GM19238 (cell line): ENCODE measurements around the gene TRIM31.
A peak's percentile ranks its signal among the peaks of the same experiment; 100 is the strongest.
"Not testable (repeated sequence)": the region's sequence is repeated elsewhere in the genome, so short reads cannot be mapped to it uniquely, and the experiment has no call there.

ENCODE experiments used
- DNase-seq: peaks from one replicate; pipeline ENCODE4 v3.0.0; 2011; ENCODE audit warnings: low spot score; ENCODE audit not compliant: insufficient read length

The TRIM31 gene

DNA sequence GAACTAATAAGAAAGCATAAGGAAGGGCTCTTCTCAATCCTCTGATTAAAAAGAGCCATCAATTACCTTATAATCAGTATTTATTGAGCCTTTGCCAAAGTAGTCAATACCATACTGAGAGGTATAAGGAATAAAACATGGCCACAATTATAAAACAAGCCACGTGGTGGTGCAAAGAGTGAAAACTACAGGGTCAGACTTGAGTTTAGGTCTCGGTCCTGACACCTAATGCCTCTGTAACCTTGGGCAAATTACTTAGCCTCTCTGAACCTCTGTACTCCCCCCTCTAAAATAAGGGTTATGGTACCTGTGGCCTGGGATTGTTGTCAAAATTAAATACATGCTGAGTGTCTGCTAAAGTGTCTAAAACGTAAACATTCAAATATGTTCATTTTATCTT lies 36.3 kb upstream of the TRIM31 start:
- no peak for DNase-seq

GRCh38 chr6:30147096-30147495 lies 34.2 kb upstream of the TRIM31 start:
- DNase-seq = no peak

GRCh38 chr6:30145818-30146217 lies 32.9 kb upstream of the TRIM31 start:
- no peak for DNase-seq

- DNase-seq = no peak
These were observed 31.9 kb upstream of the TRIM31 start for GRCh38 chr6:30144811-30145210.

DNA sequence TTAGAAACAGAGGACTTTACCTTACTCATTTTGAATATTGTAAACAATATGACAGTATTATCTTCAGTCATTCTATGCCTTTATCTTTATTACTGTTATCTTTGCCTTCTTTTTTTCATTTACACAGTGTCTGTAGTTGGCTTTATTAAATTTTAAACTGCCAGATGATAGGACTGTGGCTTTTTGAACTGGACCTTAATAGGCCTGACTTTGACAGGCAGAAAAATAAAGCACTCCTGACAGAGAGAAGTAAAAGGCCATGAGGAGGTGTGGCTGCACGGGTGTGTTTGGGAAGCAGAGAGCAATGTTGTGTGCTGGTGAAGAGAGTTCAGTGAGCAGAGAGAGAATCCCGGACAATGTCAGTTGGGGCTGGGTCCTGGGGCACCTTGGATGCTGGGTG lies 30.9 kb upstream of the TRIM31 start:
- no peak for DNase-seq

DNA sequence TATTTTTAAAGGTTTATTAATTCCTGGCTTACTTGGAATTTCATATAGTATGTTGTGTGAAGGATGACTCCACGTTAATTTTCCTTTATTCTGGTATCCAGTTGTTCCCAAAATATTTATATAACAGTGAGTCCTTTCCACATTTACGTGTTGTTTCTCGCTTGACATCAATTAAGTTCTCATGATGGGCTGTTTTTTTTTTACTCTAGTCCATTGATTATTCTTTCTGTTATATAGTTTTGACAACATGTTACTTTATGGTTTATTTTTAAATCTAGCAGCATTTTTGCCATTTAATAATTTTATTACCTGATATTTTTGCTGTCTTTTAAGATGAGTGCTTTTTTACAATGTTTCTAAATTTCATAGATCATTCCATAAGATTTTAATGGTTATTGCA lies 29.8 kb upstream of the TRIM31 start:
- DNase-seq = no peak

DNA sequence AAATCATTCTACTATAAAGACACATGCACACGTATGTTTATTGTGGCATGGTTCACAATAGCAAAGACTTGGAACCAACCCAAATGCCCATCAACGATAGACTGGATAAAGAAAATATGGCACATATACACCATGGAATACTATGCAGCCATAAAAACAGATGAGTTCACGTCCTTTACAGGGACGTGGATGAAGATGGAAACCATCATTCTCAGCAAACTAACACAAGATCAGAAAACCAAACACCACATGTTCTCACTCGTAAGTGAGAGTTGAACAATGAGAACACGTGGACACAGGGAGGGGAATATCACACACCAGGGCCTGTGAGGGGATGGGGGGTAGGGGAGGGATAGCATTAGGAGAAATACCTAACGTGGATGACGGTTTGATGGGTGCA lies 27.4 kb upstream of the TRIM31 start:
- not testable (repeated sequence) for DNase-seq

GRCh38 chr6:30136570-30137286 lies 23.8 kb upstream of the TRIM31 start:
- DNase-seq = no peak

- DNase-seq = no peak
These were observed 22.9 kb upstream of the TRIM31 start, which contains the start of gene TRIM40 for GRCh38 chr6:30135757-30136156. TSS of gene TRIM40 (plus strand) at chr6:30136140. CDS start at chr6:30137037, 897 bp downstream.

GRCh38 chr6:30135147-30135546 lies 22.3 kb upstream of the TRIM31 start:
- DNase-seq = no peak

DNA sequence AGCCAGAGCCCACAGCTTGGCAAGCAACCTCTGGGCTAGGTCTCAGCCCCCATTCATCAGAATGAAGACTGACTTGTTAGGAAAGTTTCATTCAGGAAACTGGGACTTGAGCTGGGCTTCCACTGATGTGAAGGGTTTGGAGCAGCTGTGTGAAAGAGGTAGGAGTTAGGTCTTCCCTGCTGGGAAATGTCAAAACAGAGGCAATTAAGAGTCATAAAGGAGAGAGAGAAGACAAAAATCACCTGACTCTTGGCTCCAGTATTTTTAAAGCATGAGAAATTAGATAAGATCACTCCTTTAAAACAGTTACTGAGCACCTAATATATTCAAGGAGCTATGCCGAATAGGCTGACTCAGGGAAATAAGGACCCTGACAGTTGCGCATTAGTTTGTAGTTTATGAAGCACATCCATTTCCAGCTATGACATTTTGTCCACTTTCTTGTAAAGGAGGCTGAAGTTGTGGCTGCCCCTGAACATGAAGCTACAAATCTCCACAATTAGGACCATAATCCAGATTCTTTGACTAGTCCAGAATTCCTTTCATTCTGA lies 19.1 kb upstream of the TRIM31 start:
- DNase-seq = no peak

- peak; percentile 77 for DNase-seq
These were observed 18.3 kb upstream of the TRIM31 start for GRCh38 chr6:30130887-30131862.

- DNase-seq = no peak
These were observed 17.3 kb upstream of the TRIM31 start for GRCh38 chr6:30130179-30130679.

DNA sequence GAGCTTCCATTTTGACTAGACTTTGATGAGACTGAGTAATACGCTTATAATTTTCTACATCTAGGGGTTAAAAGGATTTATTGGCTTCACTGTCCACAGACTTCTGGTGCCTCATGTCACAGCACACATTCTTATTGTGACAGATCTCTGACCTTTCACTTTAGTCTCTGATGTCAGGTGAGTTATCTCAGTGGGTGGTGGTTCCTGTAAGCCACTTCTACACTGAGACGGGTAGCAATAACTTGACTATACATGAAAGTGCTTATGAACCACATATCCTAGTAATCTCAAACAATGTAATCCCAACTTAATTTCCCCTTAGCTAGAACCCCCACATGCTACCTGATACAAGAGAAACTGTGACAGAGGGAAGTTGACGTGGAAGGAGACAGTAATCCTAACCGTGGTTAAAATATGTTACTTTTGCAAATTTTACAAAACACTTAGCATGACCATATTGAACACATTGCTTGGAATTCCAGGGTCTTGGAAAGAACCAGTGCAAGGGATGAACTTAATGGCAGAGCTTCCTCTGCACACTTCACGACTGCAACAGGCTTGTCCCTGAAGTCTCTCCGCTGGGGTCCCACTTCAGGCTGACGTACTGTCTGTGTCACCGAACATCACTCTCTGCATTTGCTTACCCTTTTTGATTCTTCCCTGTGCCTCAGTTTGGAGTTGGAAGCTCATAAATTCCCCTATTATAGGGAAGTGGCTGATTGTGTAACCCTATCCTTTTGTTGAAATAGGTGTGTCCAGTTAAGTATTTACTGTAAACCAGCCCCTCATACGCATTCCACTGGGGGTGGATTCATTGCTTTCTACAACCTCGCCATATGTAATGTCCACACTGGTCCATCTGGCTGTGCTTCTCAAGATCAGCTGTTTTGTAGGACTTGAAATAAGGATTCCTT lies 16.6 kb upstream of the TRIM31 start:
- no peak for DNase-seq

DNA sequence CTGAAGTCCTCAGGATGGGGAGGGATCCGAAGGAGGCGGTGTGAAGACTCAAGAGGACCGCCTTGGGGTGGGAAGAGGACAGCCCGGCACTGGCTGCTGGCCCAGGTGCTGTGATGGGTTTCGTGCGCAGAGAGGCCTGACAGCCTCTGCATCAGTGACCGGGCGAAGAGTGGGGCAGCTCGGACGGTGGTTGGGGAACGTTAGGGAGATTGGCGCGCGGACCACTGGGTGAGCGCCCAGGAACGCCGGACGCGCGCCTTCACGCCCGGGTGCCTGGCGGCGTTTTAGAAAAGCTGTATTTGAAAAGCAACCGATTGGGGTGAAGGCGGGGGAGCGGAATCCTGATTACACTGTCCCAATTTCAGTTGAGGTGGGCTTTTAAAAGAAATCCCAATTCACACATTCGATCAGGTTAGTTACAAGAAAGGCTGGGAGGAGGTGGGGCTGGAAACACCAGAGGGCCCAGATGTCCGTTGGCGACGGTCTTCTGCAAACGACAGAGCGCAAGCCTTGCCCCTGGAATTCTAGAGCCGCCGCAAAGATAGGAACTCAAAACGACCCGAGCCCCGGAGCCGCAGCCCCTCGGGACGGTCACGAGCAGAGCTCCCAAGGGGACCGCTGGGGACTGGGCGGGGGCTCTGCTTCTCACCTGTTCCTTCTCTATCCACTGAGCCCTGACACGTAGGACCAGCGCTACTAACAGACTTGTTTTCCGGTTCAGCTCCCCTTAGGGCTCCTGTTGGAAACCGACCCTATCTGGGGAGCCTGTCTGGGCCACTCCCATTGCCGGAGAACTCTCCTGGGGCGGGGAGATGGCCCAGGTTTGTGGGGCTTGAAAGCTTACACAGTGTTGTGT lies 14.6 kb upstream of the TRIM31 start:
- DNase-seq = no peak

DNA sequence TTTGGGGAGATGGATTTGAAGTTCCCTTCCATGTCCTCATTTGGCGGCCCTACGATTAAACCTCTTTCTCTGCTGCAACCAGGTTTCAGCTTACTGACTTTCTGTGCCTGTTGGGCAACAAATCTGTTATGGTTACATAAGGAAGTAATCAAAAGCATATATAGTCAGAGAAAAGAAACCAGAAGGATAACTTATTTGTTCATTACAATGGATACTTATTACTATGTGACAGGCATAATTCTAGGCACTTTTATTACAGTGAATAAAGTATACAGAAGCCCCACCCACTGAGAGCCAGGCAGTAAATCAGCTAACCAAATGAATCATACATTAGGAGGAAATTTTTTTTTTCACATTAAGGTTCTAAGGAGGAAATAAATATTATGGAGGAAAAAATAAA lies 9.6 kb upstream of the TRIM31 start:
- DNase-seq = no peak

- DNase-seq = no peak
These were observed 8.8 kb upstream of the TRIM31 start for GRCh38 chr6:30121446-30122366.

DNA sequence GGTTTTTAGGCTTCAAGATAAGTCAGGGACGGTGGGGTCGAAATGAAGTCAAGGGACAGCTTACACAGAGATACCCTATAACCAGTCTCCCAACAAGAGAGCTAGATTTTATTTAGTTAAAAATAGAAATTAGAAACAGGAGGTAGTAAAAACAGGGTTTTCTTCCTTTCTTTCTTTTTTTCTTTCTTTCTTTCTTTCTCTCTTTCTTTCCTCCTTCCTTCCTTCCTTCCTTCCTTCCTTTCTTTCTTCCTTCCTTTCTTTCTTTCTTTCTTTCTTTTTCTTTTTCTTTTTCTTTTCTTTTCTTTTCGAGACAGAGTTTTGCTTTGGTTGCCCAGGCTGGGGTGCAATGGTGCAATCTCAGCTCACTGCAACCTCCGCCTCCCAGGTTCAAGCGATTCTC lies 5.8 kb upstream of the TRIM31 start:
- DNase-seq = not testable (repeated sequence)

- DNase-seq = no peak
These were observed 3.8 kb upstream of the TRIM31 start for GRCh38 chr6:30116724-30117123.
